PC-3 (cell line): ENCODE data around the gene AGPAT4. TPM values are rescaled to one million over a fixed set of nuclear protein-coding genes. Genes with fewer than 3 reads are reported as not detected.

ENCODE experiments used
- ATAC-seq: fragments of 200-7000 bp; cut with Tn5 transposase; 2 replicates; pipeline ENCODE4 v1.9.1; 2020; ENCODE audit warnings: mild to moderate bottlenecking, moderate library complexity
- BruUV-seq: library from RNA; stranded (reverse); fragments of 400-500 nt; replicated peaks from 2 replicates; lab custom pipeline; 2021; lab: Mats Ljungman, UMichigan
- CTCF ChIA-PET: fragments of 300-600 bp; sonication (Branson Sonifier 250); formaldehyde crosslinking; loops from one replicate; lab custom pipeline; 2022; ENCODE audit warnings: antibody characterized with exemption; lab: Charles Lee
- POLR2A ChIA-PET: fragments of 300-600 bp; sonication (Branson Sonifier 250); formaldehyde crosslinking; loops from one replicate; lab custom pipeline; 2022; ENCODE audit warnings: antibody characterized with exemption; ENCODE audit not compliant: unreplicated experiment; lab: Charles Lee
- DNase-seq: peaks from one replicate; pipeline ENCODE4 v3.0.0-alpha.2; 2015
- H2AFZ ChIP-seq: fragments of 300-600 bp; sonication (generic); 2 replicates; pipeline ENCODE4 v1.6.0; 2016; ENCODE audit warnings: antibody characterized with exemption, low read length
- H3F3A ChIP-seq: fragments of 300-600 bp; sonication (generic); one replicate; pipeline ENCODE4 v1.6.0; 2017; ENCODE audit warnings: antibody characterized with exemption, low read length, control low read depth, mild to moderate bottlenecking; ENCODE audit not compliant: unreplicated experiment
- H3K27ac ChIP-seq: fragments of 300-600 bp; sonication (generic); 2 replicates; pipeline ENCODE4 v1.5.1; 2016; ENCODE audit warnings: mild to moderate bottlenecking, low read length
- H3K27me3 ChIP-seq: fragments of 300-600 bp; sonication (generic); 2 replicates; pipeline ENCODE4 v1.6.1; 2016; ENCODE audit warnings: low read length, mixed read lengths
- H3K36me3 ChIP-seq: fragments of 300-600 bp; sonication (generic); 2 replicates; pipeline ENCODE4 v1.6.1; 2016; ENCODE audit warnings: low read depth, mixed run types, low read length, mixed read lengths
- H3K4me1 ChIP-seq: fragments of 300-600 bp; sonication (generic); 2 replicates; pipeline ENCODE4 v1.5.1; 2016; ENCODE audit warnings: low read length; ENCODE audit not compliant: insufficient read depth
- H3K4me2 ChIP-seq: fragments of 300-600 bp; sonication (generic); 2 replicates; pipeline ENCODE4 v1.6.0; 2016; ENCODE audit warnings: low read length
- H3K4me3 ChIP-seq: fragments of 300-600 bp; sonication (generic); 2 replicates; pipeline ENCODE4 v1.5.1; 2016; ENCODE audit warnings: mild to moderate bottlenecking, low read length, mixed read lengths
- H3K79me2 ChIP-seq: fragments of 300-600 bp; sonication (generic); 2 replicates; pipeline ENCODE4 v1.6.1; 2017; ENCODE audit warnings: low read length, mixed read lengths
- H3K9ac ChIP-seq: fragments of 300-600 bp; sonication (generic); 2 replicates; pipeline ENCODE4 v1.6.0; 2016; ENCODE audit warnings: mild to moderate bottlenecking, low read length
- H3K9me2 ChIP-seq: fragments of 300-600 bp; sonication (generic); replicated peaks from 2 replicates; pipeline ENCODE4 v1.6.1; 2016; ENCODE audit warnings: mixed run types, low read length, mixed read lengths
- H3K9me3 ChIP-seq: fragments of 300-600 bp; sonication (generic); 2 replicates; pipeline ENCODE4 v1.6.1; 2016; ENCODE audit warnings: low read length, mixed read lengths
- H4K20me1 ChIP-seq: fragments of 300-600 bp; sonication (generic); 2 replicates; pipeline ENCODE4 v1.6.1; 2016; ENCODE audit warnings: low read length, mixed read lengths
- EZH2 ChIP-seq: fragments of 300-600 bp; sonication (generic); IDR thresholded peaks from one replicate; pipeline ENCODE4 v1.6.1; 2017; ENCODE audit warnings: antibody characterized with exemption, mild to moderate bottlenecking, low read length; ENCODE audit not compliant: unreplicated experiment
- EZH2phosphoT487 ChIP-seq: fragments of 300-600 bp; sonication (generic); IDR thresholded peaks from 2 replicates; pipeline ENCODE4 v1.6.1; 2018; ENCODE audit warnings: mild to moderate bottlenecking, antibody characterized with exemption, low read length, borderline replicate concordance
- intact Hi-C: fragments of 100-400 bp; cut with micrococcal nuclease; formaldehyde crosslinking; loops from 2 replicates; pipeline ENCODE4 v1.9.0; 2023
- total RNA-seq: library from RNA; depleted of rRNA; stranded (reverse); fragments of >200 nt; gene quantifications from 2 replicates; pipeline ENCODE4 v1.2.3, GENCODE V29; 2014
- TF ChIP-seq, protein P1 (sequence below): fragments of 300-600 bp; sonication (generic); conservative IDR thresholded peaks from 2 replicates; pipeline ENCODE4 v1.5.1; 2017; ENCODE audit warnings: antibody characterized with exemption, low read depth, mild to moderate bottlenecking, low read length

Gene AGPAT4
- total RNA-seq, 1 experiment from 2014 or later: 3.8 TPM

DNA sequence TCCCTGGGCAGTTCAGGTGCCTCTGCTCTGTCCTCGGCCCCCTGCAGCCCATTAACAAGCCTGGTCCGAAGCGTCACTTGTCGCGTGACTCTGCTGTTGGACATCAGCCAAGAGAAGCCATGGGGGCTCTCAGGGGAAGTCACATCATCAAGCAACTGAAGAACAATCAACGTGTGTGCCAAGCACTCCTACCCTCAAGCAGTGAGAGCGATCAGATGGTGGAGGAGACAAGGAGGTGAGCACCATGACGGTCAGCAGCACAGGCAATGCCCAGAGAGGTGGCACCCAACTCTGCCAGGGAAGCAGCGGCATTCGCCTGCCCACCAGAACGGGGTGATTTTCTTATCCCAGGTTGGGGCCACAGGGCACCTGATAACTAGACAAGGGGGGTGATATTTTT lies 132.7 kb downstream of the AGPAT4 start:
- Histone ChIP-seq H4K20me1 (no peaks in the 10 kb centered on the region), H3F3A (no peaks in the 10 kb centered on the region), H3K4me1 (peaks cover 27% of the 10 kb centered on the region), H3K9ac (peak overlapping the region; percentile 62; the same call in 1 of the 2 replicates), H3K9me2 (no peaks in the 10 kb centered on the region), H2AFZ (no peak overlapping the region), H3K79me2 (no peaks in the 10 kb centered on the region), H3K4me2 (no peak overlapping the region), H3K36me3 (no peaks in the 10 kb centered on the region), H3K27me3 (no peaks in the 10 kb centered on the region), H3K9me3 (no peaks in the 10 kb centered on the region), H3K27ac (peak overlapping the region; percentile 81), H3K4me3 (no peak overlapping the region)
- no peak for DNase-seq
- intact Hi-C loops: no loop called here
- no peak for ATAC-seq
- no peak for TF ChIP-seq EZH2
- POLR2A ChIA-PET: no interaction called here
- CTCF ChIA-PET: no interaction called here
- no TSS peak for BruUV-seq

DNA sequence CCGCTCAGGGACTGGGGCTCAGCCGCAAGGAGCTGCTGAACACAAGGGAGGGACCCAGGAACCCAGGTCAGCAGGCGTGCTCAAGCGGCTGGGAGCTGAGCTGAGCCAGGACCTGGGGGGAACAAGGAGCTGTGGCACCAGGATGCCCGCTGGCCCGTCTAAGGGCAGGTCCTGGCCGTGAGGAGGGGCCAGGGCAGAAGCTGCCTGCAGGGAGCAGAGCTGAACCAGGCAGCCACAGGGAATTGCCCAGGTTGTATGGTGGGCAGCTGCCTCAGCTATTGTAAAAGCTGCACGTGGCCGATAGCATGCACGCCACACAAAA lies 133.3 kb downstream of the AGPAT4 start:
- Histone ChIP-seq H3K27ac (peak overlapping the region; percentile 81), H3K9me2 (no peaks in the 10 kb centered on the region), H3K36me3 (no peaks in the 10 kb centered on the region), H3F3A (no peaks in the 10 kb centered on the region), H3K4me1 (peaks cover 28% of the 10 kb centered on the region), H2AFZ (no peak overlapping the region), H3K9me3 (no peaks in the 10 kb centered on the region), H3K79me2 (no peaks in the 10 kb centered on the region), H3K4me3 (no peak overlapping the region), H4K20me1 (no peaks in the 10 kb centered on the region), H3K9ac (peak overlapping the region; percentile 62), H3K27me3 (no peaks in the 10 kb centered on the region), H3K4me2 (no peak overlapping the region)
- no TSS peak for BruUV-seq
- POLR2A ChIA-PET: no interaction called here
- TF ChIP-seq EZH2phosphoT487: no peak
- TF ChIP-seq, protein P1, sequence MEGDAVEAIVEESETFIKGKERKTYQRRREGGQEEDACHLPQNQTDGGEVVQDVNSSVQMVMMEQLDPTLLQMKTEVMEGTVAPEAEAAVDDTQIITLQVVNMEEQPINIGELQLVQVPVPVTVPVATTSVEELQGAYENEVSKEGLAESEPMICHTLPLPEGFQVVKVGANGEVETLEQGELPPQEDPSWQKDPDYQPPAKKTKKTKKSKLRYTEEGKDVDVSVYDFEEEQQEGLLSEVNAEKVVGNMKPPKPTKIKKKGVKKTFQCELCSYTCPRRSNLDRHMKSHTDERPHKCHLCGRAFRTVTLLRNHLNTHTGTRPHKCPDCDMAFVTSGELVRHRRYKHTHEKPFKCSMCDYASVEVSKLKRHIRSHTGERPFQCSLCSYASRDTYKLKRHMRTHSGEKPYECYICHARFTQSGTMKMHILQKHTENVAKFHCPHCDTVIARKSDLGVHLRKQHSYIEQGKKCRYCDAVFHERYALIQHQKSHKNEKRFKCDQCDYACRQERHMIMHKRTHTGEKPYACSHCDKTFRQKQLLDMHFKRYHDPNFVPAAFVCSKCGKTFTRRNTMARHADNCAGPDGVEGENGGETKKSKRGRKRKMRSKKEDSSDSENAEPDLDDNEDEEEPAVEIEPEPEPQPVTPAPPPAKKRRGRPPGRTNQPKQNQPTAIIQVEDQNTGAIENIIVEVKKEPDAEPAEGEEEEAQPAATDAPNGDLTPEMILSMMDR: no peak
- TF ChIP-seq EZH2: no peak
- DNase-seq (no peak), ATAC-seq (no peak; the same call in 1 of the 2 replicates)
- intact Hi-C loops: no loop called here
- CTCF ChIA-PET: interaction anchor here (0.9 kb wide), 1 partner anchor 234 kb away, joined by 3 read pairs; no protein-coding TSS in a partner anchor

DNA sequence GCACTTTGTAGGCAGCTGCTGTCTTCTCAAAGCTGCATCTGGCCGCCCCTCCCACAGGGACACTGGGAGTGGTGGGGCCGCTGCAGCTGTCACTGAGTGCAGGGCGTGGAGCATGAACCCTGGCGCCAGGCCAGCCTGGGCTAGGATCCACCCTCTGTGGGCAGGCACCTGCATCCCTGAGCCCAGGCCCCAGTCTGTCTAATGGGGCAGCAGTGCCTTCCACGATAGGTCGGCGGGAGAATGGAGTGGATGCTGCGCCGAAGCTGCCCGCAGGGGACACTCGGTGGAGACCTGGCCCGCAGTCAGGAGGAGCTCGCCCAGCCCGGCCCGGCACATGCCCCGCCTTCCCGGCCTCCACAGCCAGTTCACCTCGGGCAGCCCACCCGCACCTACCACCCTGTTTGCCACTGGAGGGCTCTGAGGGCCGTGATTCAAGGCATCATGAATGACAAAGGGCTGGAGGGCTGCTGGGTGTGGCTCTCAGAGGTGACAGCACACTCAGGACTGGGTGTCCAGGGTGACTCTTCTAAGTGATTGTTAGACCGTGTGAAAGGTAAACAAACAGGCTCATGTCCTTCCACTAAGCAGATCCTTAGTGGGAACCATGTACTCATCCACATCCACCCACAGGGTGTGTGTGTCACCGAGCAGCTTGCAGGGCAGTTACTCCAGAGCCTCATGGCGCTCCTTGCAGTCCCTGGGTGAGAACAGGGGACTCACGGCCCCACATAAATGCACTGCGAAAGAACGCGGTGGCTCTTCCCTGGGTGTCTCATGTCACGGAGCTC lies 133.9 kb downstream of the AGPAT4 start:
- Histone ChIP-seq H3F3A (no peaks in the 10 kb centered on the region), H3K4me1 (peaks cover 33% of the 10 kb centered on the region), H3K36me3 (no peaks in the 10 kb centered on the region), H3K9me3 (no peaks in the 10 kb centered on the region), H3K27me3 (no peaks in the 10 kb centered on the region), H3K27ac (peak overlapping the region; percentile 86), H3K4me2 (no peak overlapping the region), H3K79me2 (no peaks in the 10 kb centered on the region), H2AFZ (no peak overlapping the region), H3K4me3 (no peak overlapping the region), H3K9ac (peak overlapping the region; percentile 73), H3K9me2 (no peaks in the 10 kb centered on the region), H4K20me1 (no peaks in the 10 kb centered on the region)
- CTCF ChIA-PET: interaction anchor here (0.8 to 0.9 kb wide), 2 partner anchors 231 to 234 kb away, joined by 3 to 5 read pairs; no protein-coding TSS in a partner anchor
- intact Hi-C loops: loop anchor here (10.0 kb wide), 1 partner anchor 145 kb away; the partner anchor contains the start of gene MAP3K4
- ATAC-seq: peak; percentile 67
- POLR2A ChIA-PET: no interaction called here
- BruUV-seq: no TSS peak
- DNase-seq: peak; percentile 50
- TF ChIP-seq EZH2: no peak
- TF ChIP-seq, protein P1: 0 out of 2 replicates have a peak, but pooled peaks have one; percentile 31
